K562 (cell line): ENCODE measurements around the gene MIEF1. TPM values are rescaled to one million over a fixed set of nuclear protein-coding genes. Genes with fewer than 3 reads are reported as not detected.

Experiments used
- CBX8 ChIP-seq: fragments of 200-600 bp; sonication (generic); IDR thresholded peaks from 2 replicates; pipeline ENCODE4 v1.6.1; 2012; ENCODE audit warnings: borderline replicate concordance, mixed run types, low read depth, mild to moderate bottlenecking, moderate library complexity, mixed read lengths, low read length, control low read depth, inconsistent platforms; ENCODE audit not compliant: poor library complexity, severe bottlenecking; ENCODE audit errors: extremely low read depth
- CREM ChIP-seq: IDR thresholded peaks from 2 replicates; pipeline ENCODE4 v1.6.1; 2014; ENCODE audit warnings: antibody characterized with exemption, low read depth
- EHMT2 ChIP-seq: fragments of 450-650 bp; IDR thresholded peaks from 2 replicates; pipeline ENCODE4 v1.6.1; 2018; ENCODE audit warnings: antibody characterized with exemption
- EWSR1 ChIP-seq: fragments of 450-650 bp; IDR thresholded peaks from 2 replicates; pipeline ENCODE4 v1.6.1; 2018; ENCODE audit warnings: borderline replicate concordance, mild to moderate bottlenecking, low read depth, moderate library complexity; ENCODE audit not compliant: partially characterized antibody
- HDAC1 ChIP-seq, 2 experiments: fragments of 450-650 bp; IDR thresholded peaks; 2 replicates each; pipeline ENCODE4 v1.6.1; 2016 to 2017; ENCODE audit warnings: inconsistent platforms in 1 of 2, mild to moderate bottlenecking in 1 of 2, moderate library complexity in 1 of 2
- IRF9 ChIP-seq: fragments of 450-650 bp; IDR thresholded peaks from 2 replicates; pipeline ENCODE4 v1.6.1; 2016; ENCODE audit warnings: missing biosample characterization, missing genetic modification characterization
- KDM1A ChIP-seq, 2 experiments: fragments of 450-650 bp; IDR thresholded peaks; 2 replicates each; pipeline ENCODE4 v1.6.1; 2016; ENCODE audit warnings: mild to moderate bottlenecking in 2 of 2
- KDM4B ChIP-seq, 2 experiments: fragments of 450-650 bp in 1 of 2; sonication (generic) in 1 of 2; IDR thresholded peaks; 2 replicates each; pipeline ENCODE4 v1.6.1; 2016 to 2017; ENCODE audit warnings: borderline replicate concordance in 2 of 2, antibody characterized with exemption in 1 of 2, low read depth in 1 of 2, mild to moderate bottlenecking in 1 of 2
- MCM2 ChIP-seq: fragments of 450-650 bp; IDR thresholded peaks from 2 replicates; pipeline ENCODE4 v1.6.1; 2017; ENCODE audit warnings: low read depth, mild to moderate bottlenecking
- MCM5 ChIP-seq: fragments of 450-650 bp; IDR thresholded peaks from 2 replicates; pipeline ENCODE4 v1.6.1; 2016; ENCODE audit warnings: low read depth
- MIER1 ChIP-seq: fragments of 450-650 bp; IDR thresholded peaks from 2 replicates; pipeline ENCODE4 v1.6.1; 2016; ENCODE audit warnings: antibody characterized with exemption, mild to moderate bottlenecking, low read depth
- NFIC ChIP-seq: fragments of 450-650 bp; IDR thresholded peaks from 2 replicates; pipeline ENCODE4 v1.6.1; 2017; ENCODE audit warnings: mild to moderate bottlenecking, inconsistent platforms
- NFXL1 ChIP-seq: fragments of 450-650 bp; formaldehyde crosslinking; IDR thresholded peaks from 2 replicates; pipeline ENCODE4 v1.4.0; 2021; ENCODE audit warnings: mild to moderate bottlenecking
- PTBP1 ChIP-seq: fragments of 200-400 bp; formaldehyde crosslinking; IDR thresholded peaks from 2 replicates; pipeline ENCODE4 v1.6.1; 2017; ENCODE audit warnings: low read depth, low read length
- ZNF224 ChIP-seq: sonication (generic); formaldehyde crosslinking; IDR thresholded peaks from 2 replicates; pipeline ENCODE4 v1.8.0; 2022; ENCODE audit warnings: mild to moderate bottlenecking, missing genetic modification reagents
- ZNF778 ChIP-seq: fragments of 450-650 bp; formaldehyde crosslinking; IDR thresholded peaks from 2 replicates; pipeline ENCODE4 v1.4.0; 2020; ENCODE audit warnings: mild to moderate bottlenecking, moderate library complexity
- polyA plus RNA-seq, 8 experiments: library from polyadenylated mRNA; depleted of rRNA in 4 of 8; stranded (reverse) in 5 of 8; unstranded in 3 of 8; fragments of >200 nt; fragmentation: Nextera tagmentation in 2 of 8; fragmentation: Illumina TruSeq in 1 of 8; extraction: Ambion mirVana in 2 of 8; extraction: Trizol in 1 of 8; gene quantifications; 2 replicates each; pipeline versions ENCODE4 v1.2.1 to v1.2.3, GENCODE V29; 2011 to 2014; ENCODE audit warnings: inconsistent platforms in 1 of 8, missing spikeins in 1 of 8
- total RNA-seq, 7 experiments: library from RNA; depleted of rRNA in 6 of 7; stranded (reverse); fragments of >200 nt in 6 of 7; fragmentation: Illumina TruSeq in 2 of 7; extraction: Trizol in 2 of 7; gene quantifications; 2 replicates each; pipeline versions ENCODE4 v1.2.1 to v1.2.3, GENCODE V29; 2011 to 2021; ENCODE audit warnings: low replicate concordance in 1 of 7
- TF ChIP-seq, protein P1 (sequence below): sonication (generic); formaldehyde crosslinking; IDR thresholded peaks from 2 replicates; pipeline ENCODE4 v1.8.0; 2022; ENCODE audit warnings: mild to moderate bottlenecking, missing genetic modification reagents
- TF ChIP-seq, protein P2 (sequence below): sonication (generic); formaldehyde crosslinking; IDR thresholded peaks from 2 replicates; pipeline ENCODE4 v1.8.0; 2022; ENCODE audit warnings: missing genetic modification reagents, mild to moderate bottlenecking, moderate library complexity, borderline replicate concordance
- TF ChIP-seq, protein P3 (sequence below): conservative IDR thresholded peaks from 2 replicates; pipeline ENCODE4 v1.6.1; 2011; ENCODE audit warnings: low read depth, mild to moderate bottlenecking, low read length; ENCODE audit not compliant: control insufficient read depth

MIEF1 gene
- total and polyA plus RNA-seq, 9 of the 15 experiments (the other 6 are each of a cell fraction or from before 2014, with no cell fraction given) = 10.9 to 51.8 (median 25.5) TPM

DNA sequence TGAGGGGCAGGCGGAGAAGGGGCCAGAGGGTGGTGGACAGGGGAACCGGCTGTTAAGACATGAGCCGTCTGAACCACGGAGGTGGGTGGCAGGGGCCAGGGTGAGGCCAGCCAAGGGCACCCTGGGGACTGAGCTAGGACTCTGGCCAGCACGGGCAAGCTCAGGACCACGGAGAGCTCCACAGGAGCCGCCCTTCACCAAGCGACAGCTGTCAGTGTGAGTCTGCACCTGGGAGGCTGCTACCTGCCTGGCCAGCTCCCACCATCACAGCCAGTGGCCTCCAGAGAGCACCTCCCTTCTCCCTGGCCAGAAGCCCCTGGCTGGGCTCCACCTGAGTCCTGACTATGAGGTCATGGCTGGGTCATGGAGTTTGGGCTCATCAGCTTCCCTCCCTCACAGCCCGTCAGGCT, 23.6 kb upstream of the MIEF1 start (continued):
- TF ChIP-seq, protein P1, sequence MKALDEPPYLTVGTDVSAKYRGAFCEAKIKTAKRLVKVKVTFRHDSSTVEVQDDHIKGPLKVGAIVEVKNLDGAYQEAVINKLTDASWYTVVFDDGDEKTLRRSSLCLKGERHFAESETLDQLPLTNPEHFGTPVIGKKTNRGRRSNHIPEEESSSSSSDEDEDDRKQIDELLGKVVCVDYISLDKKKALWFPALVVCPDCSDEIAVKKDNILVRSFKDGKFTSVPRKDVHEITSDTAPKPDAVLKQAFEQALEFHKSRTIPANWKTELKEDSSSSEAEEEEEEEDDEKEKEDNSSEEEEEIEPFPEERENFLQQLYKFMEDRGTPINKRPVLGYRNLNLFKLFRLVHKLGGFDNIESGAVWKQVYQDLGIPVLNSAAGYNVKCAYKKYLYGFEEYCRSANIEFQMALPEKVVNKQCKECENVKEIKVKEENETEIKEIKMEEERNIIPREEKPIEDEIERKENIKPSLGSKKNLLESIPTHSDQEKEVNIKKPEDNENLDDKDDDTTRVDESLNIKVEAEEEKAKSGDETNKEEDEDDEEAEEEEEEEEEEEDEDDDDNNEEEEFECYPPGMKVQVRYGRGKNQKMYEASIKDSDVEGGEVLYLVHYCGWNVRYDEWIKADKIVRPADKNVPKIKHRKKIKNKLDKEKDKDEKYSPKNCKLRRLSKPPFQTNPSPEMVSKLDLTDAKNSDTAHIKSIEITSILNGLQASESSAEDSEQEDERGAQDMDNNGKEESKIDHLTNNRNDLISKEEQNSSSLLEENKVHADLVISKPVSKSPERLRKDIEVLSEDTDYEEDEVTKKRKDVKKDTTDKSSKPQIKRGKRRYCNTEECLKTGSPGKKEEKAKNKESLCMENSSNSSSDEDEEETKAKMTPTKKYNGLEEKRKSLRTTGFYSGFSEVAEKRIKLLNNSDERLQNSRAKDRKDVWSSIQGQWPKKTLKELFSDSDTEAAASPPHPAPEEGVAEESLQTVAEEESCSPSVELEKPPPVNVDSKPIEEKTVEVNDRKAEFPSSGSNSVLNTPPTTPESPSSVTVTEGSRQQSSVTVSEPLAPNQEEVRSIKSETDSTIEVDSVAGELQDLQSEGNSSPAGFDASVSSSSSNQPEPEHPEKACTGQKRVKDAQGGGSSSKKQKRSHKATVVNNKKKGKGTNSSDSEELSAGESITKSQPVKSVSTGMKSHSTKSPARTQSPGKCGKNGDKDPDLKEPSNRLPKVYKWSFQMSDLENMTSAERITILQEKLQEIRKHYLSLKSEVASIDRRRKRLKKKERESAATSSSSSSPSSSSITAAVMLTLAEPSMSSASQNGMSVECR = 0 out of 2 replicates have a peak, but pooled peaks have one; percentile 34
- TF ChIP-seq HDAC1 (IDR thresholded peaks at IDR 0.05) (no peak), MIER1 (peak; percentile 87), CBX8 (no peak), KDM4B (IDR thresholded peaks at IDR 0.05; ENCODE audit: borderline replicate concordance in 2 of 2, low read depth in 1 of 2) (no peak), ZNF224 (no peak), EWSR1 (no peak), PTBP1 (no peak), KDM1A (IDR thresholded peaks at IDR 0.05) (no peak), IRF9 (no peak), NFXL1 (no peak), ZNF778 (CRISPR knock-in tag) (no peak), MCM5 (no peak), NFIC (0 out of 2 replicates have a peak, but pooled peaks have one; percentile 16), MCM2 (no peak), EHMT2 (peak; percentile 93), CREM (peak; percentile 26; the same call in 1 of the 2 replicates)
- TF ChIP-seq, protein P2, sequence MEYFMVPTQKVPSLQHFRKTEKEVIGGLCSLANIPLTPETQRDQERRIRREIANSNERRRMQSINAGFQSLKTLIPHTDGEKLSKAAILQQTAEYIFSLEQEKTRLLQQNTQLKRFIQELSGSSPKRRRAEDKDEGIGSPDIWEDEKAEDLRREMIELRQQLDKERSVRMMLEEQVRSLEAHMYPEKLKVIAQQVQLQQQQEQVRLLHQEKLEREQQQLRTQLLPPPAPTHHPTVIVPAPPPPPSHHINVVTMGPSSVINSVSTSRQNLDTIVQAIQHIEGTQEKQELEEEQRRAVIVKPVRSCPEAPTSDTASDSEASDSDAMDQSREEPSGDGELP (CRISPR knock-in tag) = peak; percentile 57; the same call in 1 of the 2 replicates
- TF ChIP-seq, protein P3, sequence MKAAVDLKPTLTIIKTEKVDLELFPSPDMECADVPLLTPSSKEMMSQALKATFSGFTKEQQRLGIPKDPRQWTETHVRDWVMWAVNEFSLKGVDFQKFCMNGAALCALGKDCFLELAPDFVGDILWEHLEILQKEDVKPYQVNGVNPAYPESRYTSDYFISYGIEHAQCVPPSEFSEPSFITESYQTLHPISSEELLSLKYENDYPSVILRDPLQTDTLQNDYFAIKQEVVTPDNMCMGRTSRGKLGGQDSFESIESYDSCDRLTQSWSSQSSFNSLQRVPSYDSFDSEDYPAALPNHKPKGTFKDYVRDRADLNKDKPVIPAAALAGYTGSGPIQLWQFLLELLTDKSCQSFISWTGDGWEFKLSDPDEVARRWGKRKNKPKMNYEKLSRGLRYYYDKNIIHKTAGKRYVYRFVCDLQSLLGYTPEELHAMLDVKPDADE = no peak
